Prostate gland (tissue), 2 donors: ENCODE data around the gene KIAA1614. TPM values are rescaled to one million over a fixed set of nuclear protein-coding genes. Genes with fewer than 3 reads are reported as not detected.

Experiments
- DNase-seq: peaks from one replicate; pipeline ENCODE4 v3.0.0-alpha.2; 2019; ENCODE audit warnings: low spot score
- H3K27ac ChIP-seq, 2 donors: fragments of 200-600 bp; sonication (generic); 2 replicates each; pipeline ENCODE4 v1.5.1; 2017 to 2019
- H3K27me3 ChIP-seq: fragments of 200-600 bp; sonication (generic); replicated peaks from 2 replicates; pipeline ENCODE4 v1.5.1; 2019; ENCODE audit not compliant: insufficient read depth
- H3K36me3 ChIP-seq, 2 donors: fragments of 200-600 bp; sonication (generic); 1 replicate in 1 of 2; 2 replicates in 1 of 2; pipeline versions ENCODE4 v1.5.1 to v1.8.1; 2017 to 2019
- H3K4me1 ChIP-seq: fragments of 200-600 bp; sonication (generic); replicated peaks from 2 replicates; pipeline ENCODE4 v1.5.1; 2019
- H3K4me3 ChIP-seq, 2 donors: fragments of 200-600 bp; sonication (generic); 2 replicates each; pipeline ENCODE4 v1.5.1; 2017 to 2019
- H3K9me3 ChIP-seq: fragments of 200-600 bp; sonication (generic); 2 replicates; pipeline ENCODE4 v1.5.1; 2017
- POLR2A ChIP-seq: fragments of 450-650 bp; IDR thresholded peaks from one replicate; pipeline ENCODE4 v1.6.1; 2016; ENCODE audit warnings: antibody characterized with exemption, mild to moderate bottlenecking
- POLR2AphosphoS5 ChIP-seq: sonication (generic); formaldehyde crosslinking; IDR thresholded peaks from one replicate; pipeline ENCODE4 v1.6.1; 2017; ENCODE audit warnings: antibody characterized with exemption
- WGBS: methylation state at CpG from one replicate; pipeline ENCODE4 v1.1.5; 2018; 5-methylcytosine and 5-hydroxymethylcytosine counted together
- intact Hi-C: fragments of 100-400 bp; cut with DNase I; formaldehyde crosslinking; loops from one replicate; pipeline ENCODE4 v1.14.2; 2022
- total RNA-seq, 2 donors: library from RNA; depleted of rRNA; stranded (reverse); fragments of >200 nt; gene quantifications; one replicate each; pipeline ENCODE4 v1.1.0, GENCODE V29; 2016
- TF ChIP-seq, protein P1 (sequence below), 4 experiments: fragments of 200-600 bp in 2 of 4; fragments of 450-650 bp in 2 of 4; sonication (generic) in 2 of 4; IDR thresholded peaks; 1 replicate in 3 of 4; 2 replicates in 1 of 4; pipeline ENCODE4 v1.5.1; 2016 to 2019; ENCODE audit warnings: antibody characterized with exemption in 4 of 4, mild to moderate bottlenecking in 2 of 4, moderate library complexity in 2 of 4

Gene KIAA1614
- total RNA-seq, 2 donors from 2014 or later, result 3.7 to 6.4 TPM

DNA sequence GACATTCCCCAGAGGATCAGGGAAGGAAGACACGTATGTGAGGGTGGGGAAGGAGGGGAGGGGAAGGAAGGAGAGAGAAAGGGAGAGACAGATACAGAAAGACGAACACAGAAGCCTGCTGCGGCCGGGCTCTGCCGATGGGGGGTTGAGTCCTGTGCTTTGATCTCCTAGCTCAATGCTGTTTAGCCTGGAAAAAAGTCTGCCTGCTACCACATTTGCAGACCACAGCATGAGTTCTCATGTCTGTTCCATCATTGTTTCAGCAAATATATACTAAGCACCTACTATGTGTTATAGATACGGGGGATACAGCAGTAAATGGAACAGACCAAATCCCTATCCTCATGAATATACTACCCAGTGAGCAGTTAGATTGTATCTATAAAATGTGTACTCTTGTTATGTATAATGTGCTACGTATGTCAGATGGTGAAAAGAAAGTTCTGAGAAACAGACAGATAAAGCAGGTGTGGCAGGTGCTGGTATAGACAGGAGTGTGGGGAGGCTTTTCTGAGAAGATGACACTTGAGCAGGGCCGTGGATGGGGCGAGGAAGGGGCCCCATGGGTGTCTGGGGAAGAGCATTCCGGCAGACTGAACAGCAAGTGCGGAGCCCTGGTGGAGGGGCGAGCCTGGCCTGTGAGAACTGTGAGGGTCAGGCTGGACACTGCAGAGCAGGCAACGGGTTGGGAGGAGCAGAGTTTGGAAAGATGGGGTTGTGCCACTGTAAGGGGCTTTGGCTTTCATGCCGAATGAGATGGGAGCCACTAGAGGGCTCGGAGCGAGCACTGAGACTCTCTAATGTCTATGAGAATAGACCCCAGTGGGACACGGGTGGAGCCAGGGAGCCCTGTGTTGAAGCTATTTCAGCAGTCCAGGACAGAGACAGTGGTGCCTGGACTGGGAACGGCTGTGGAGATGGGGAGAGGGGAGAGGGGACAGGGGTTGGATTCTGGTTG, 34.1 kb downstream of the KIAA1614 start:
- H3K4me1 ChIP-seq, result no peaks in the 10 kb centered on the region
- intact Hi-C loops, result no loop called here
- TF ChIP-seq, protein P1, sequence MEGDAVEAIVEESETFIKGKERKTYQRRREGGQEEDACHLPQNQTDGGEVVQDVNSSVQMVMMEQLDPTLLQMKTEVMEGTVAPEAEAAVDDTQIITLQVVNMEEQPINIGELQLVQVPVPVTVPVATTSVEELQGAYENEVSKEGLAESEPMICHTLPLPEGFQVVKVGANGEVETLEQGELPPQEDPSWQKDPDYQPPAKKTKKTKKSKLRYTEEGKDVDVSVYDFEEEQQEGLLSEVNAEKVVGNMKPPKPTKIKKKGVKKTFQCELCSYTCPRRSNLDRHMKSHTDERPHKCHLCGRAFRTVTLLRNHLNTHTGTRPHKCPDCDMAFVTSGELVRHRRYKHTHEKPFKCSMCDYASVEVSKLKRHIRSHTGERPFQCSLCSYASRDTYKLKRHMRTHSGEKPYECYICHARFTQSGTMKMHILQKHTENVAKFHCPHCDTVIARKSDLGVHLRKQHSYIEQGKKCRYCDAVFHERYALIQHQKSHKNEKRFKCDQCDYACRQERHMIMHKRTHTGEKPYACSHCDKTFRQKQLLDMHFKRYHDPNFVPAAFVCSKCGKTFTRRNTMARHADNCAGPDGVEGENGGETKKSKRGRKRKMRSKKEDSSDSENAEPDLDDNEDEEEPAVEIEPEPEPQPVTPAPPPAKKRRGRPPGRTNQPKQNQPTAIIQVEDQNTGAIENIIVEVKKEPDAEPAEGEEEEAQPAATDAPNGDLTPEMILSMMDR (IDR thresholded peaks at IDR 0.05), result no peak
- TF ChIP-seq POLR2A (no peak), POLR2AphosphoS5 (no peak)
- H3K9me3 ChIP-seq, result no peaks in the 10 kb centered on the region
- no peaks in the 10 kb centered on the region for H3K36me3 ChIP-seq
- no peak overlapping the region for H3K27ac ChIP-seq
- DNase-seq, result no peak
- WGBS, result 69% methylated on average over 18 of the region's 18 CpGs
- no peak overlapping the region for H3K4me3 ChIP-seq
- H3K27me3 ChIP-seq, result no peaks in the 10 kb centered on the region

DNA sequence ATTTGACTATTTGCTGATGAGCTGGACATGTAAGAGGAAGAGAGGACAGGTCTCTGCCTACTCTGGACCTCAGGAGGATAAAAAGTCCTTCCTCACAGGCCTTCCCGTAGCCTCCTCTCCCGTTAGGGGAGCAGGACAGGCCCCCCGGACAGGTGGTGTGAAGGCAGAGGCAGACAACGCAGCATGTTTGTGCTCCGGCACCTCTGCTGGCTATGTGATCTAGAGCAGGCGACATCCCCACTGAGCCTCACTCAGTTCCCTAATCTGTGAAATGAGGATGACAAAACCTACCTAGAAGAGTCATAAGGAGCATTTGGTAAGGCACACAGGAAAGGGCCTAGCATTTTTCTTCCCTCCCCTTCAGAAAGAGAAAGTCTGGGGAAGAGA, 34.8 kb downstream of the KIAA1614 start:
- H3K9me3 ChIP-seq, result no peaks in the 10 kb centered on the region
- intact Hi-C loops, result no loop called here
- no peaks in the 10 kb centered on the region for H3K4me1 ChIP-seq
- H3K27me3 ChIP-seq, result no peaks in the 10 kb centered on the region
- no peak overlapping the region for H3K27ac ChIP-seq
- H3K36me3 ChIP-seq, result no peaks in the 10 kb centered on the region
- H3K4me3 ChIP-seq, result no peak overlapping the region
- DNase-seq, result no peak
- TF ChIP-seq POLR2A (no peak), POLR2AphosphoS5 (no peak)
- TF ChIP-seq, protein P1 (IDR thresholded peaks at IDR 0.05), result no peak
- 93% methylated on average over 6 of the region's 6 CpGs for WGBS

DNA sequence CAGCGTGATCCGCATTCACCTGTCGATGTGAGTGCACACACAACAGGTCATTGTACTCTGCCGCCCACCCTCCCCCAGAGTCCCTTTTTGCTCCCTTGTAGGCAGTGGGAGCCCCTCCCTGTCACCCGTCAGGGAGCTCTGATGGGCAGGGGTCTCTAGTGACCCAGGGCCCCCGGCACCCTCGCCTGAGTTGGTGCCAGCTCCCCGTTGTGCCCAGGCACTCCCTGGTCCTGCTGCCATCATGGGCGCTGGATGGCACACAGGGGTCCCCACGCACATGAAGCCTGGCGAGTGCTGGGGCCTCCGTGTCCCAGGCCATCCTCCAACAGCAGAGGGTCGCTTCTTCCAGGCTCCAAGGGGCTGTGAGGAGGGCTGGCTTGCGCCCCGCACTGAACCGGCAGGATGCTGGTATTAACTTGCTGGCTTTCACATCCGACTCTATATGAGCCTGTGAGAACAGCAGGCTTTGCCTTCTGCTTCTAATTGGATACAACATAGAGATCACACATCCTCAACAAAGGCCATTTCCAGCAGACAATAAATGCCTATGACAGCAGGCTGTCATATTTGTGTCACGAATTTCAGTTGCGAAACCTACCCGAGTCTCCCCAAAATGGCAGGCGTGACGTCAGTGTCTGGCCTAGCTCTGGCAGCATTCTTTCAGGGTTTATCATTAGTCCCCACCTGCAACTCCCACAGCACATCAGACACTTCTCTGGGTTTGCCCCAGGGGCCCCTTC, 35.4 kb downstream of the KIAA1614 start:
- TF ChIP-seq POLR2A (no peak), POLR2AphosphoS5 (no peak)
- TF ChIP-seq, protein P1 (IDR thresholded peaks at IDR 0.05), result no peak
- H3K27ac ChIP-seq, result no peak overlapping the region
- intact Hi-C loops, result no loop called here
- H3K27me3 ChIP-seq, result no peaks in the 10 kb centered on the region
- H3K9me3 ChIP-seq, result no peaks in the 10 kb centered on the region
- WGBS, result 88% methylated on average over 20 of the region's 22 CpGs
- H3K36me3 ChIP-seq, result no peaks in the 10 kb centered on the region
- DNase-seq, result no peak
- H3K4me1 ChIP-seq, result no peaks in the 10 kb centered on the region
- H3K4me3 ChIP-seq, result no peak overlapping the region

DNA sequence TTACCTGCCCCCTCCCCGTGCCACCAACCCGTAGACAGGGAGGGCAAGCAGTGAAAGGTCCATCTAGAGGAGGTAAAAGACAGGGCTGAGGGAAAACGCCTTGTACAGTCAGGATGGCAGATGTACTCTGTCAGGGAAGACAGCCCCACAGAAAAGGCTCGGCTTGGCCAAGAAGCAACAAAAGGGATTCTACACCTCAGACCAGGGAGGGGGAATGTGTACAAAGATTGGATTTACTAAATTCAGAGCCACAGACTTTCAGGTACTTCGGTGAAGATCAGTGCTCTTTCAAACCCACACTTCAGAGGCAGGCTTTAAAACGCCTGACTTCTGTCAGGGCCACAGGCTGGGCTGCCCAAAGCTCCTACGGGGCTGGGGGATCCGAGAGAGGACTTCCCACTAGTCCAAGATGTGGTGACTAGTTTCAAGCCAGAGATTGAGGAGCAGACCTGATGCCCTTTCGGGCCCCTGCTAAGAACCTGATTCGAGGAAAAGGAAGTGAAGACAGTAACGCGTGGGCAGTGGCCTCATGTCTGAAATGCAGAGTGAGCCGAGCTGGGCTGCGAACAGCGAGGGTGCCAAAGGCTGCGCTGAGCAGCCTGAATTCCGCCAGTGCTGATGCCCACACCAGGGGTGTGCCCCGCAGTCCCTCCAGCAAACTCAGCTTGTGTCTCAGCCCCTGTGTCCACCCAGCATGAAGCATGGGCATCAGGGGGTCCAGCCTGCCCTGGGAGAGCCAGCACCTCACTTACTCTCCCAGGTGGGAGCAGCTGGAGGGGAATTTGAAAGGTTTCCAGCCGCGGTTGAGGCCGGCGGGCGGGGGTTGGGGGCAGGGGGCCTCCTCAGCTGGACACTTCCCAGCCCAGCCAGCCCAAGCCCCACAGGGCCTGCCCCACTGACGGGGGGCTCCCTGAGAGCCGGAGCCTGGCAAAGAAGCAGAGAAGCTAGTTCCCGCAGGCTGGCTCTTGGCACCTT, 36.2 kb downstream of the KIAA1614 start:
- no peak for TF ChIP-seq POLR2AphosphoS5
- TF ChIP-seq POLR2A, result no peak
- TF ChIP-seq, protein P1 (IDR thresholded peaks at IDR 0.05), result no peak
- H3K9me3 ChIP-seq, result no peaks in the 10 kb centered on the region
- no peaks in the 10 kb centered on the region for H3K4me1 ChIP-seq
- no peak overlapping the region for H3K4me3 ChIP-seq
- H3K27me3 ChIP-seq, result no peaks in the 10 kb centered on the region
- no peaks in the 10 kb centered on the region for H3K36me3 ChIP-seq
- WGBS, result 67% methylated on average over 20 of the region's 26 CpGs
- H3K27ac ChIP-seq, result no peak overlapping the region
- DNase-seq, result no peak
- intact Hi-C loops, result no loop called here
